ENCODE results near the gene CFAP100.

DNA sequence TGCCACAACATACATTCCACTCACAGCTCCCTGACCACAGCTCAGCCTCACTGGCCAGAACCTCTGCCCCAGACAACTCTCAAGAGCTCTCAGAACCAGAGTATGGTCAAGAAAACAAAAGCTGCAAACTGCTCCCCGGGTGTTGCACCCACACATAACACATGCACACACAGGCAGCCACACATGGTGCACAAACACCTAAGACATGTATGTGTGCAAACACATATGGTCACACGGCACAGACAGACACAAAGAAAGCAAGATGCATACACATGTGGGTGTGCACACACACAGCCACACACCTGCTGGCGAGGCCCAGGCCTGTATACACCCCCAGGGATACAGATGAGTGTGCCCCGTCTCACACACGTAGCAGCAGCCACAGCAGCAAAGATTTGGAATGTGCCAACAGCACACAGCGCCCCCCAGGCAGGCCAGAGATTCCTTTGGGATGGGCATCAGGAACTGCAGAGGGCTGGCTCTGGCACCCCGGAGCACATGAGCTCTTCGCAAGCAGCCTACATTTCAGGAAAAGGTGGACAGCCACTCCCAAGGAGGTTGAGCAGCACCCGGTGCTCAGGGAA is 44.1 kb upstream of the CFAP100 start:
- TF ChIP-seq POLR2AphosphoS5 (IDR thresholded peaks at IDR 0.05; ENCODE audit: low read depth, low read length) (no peak), TAF1 (IDR thresholded peaks at IDR 0.05; ENCODE audit: borderline replicate concordance, low read depth, low read length) (no peak)

All from GM12892 (cell line).